Caco-2 (cell line): Measurements from ENCODE around the gene SPINK2. TPM values are rescaled to one million over a fixed set of nuclear protein-coding genes. Genes with fewer than 3 reads are reported as not detected.
A peak's percentile ranks its signal among the peaks of the same experiment; 100 is the strongest.

Source experiments
- BruUV-seq: library from RNA; stranded (reverse); fragments of 400-500 nt; replicated peaks from 2 replicates; lab custom pipeline; 2021; lab: Mats Ljungman, UMichigan
- CTCF ChIA-PET: fragments of 300-600 bp; sonication (Branson Sonifier 250); formaldehyde crosslinking; loops from one replicate; lab custom pipeline; 2022; ENCODE audit warnings: antibody characterized with exemption; lab: Charles Lee
- POLR2A ChIA-PET: fragments of 300-600 bp; sonication (Branson Sonifier 250); formaldehyde crosslinking; loops from one replicate; lab custom pipeline; 2022; ENCODE audit warnings: antibody characterized with exemption; lab: Charles Lee
- DNase-seq, 2 experiments: peaks; one replicate each; pipeline versions ENCODE4 v3.0.0 to v3.0.0-alpha.2; 2020 to 2022
- H3K27me3 ChIP-seq: replicated peaks from 2 replicates; pipeline ENCODE4 v1.6.0; 2011; ENCODE audit warnings: low read length; ENCODE audit not compliant: control insufficient read depth, insufficient read depth
- H3K36me3 ChIP-seq: 2 replicates; pipeline ENCODE4 v1.5.1; 2011; ENCODE audit warnings: low read length; ENCODE audit not compliant: control insufficient read depth, insufficient read depth
- H3K4me1 ChIP-seq: fragments of 250-450 bp; sonication (Bioruptor Pico); 2 replicates; pipeline ENCODE4 v1.5.1; 2020; ENCODE audit warnings: mild to moderate bottlenecking
- H3K4me3 ChIP-seq: 2 replicates; pipeline ENCODE4 v1.5.1; 2011; ENCODE audit warnings: low read depth, mild to moderate bottlenecking, control low read depth, low read length
- H3K9me3 ChIP-seq: fragments of 250-450 bp; sonication (Bioruptor Pico); 2 replicates; pipeline ENCODE4 v1.5.1; 2020; ENCODE audit warnings: mild to moderate bottlenecking, moderate library complexity
- H3K27ac Mint-ChIP-seq: one replicate; pipeline ENCODE4 v1.8.0; 2022; ENCODE audit warnings: mixed read lengths; ENCODE audit not compliant: unreplicated experiment
- H3K27me3 Mint-ChIP-seq: one replicate; pipeline ENCODE4 v1.8.0; 2022; ENCODE audit warnings: mixed read lengths; ENCODE audit not compliant: insufficient read depth, unreplicated experiment
- H3K36me3 Mint-ChIP-seq: one replicate; pipeline ENCODE4 v1.8.0; 2022; ENCODE audit warnings: mild to moderate bottlenecking, mixed read lengths; ENCODE audit not compliant: insufficient read depth, unreplicated experiment
- H3K4me1 Mint-ChIP-seq: one replicate; pipeline ENCODE4 v1.8.0; 2022; ENCODE audit warnings: low read depth, mixed read lengths; ENCODE audit not compliant: unreplicated experiment
- H3K4me3 Mint-ChIP-seq: one replicate; pipeline ENCODE4 v1.8.0; 2022; ENCODE audit warnings: mild to moderate bottlenecking, moderate library complexity, mixed read lengths; ENCODE audit not compliant: unreplicated experiment
- H3K9me3 Mint-ChIP-seq: one replicate; pipeline ENCODE4 v1.8.0; 2022; ENCODE audit warnings: mixed read lengths; ENCODE audit not compliant: unreplicated experiment
- intact Hi-C: fragments of 100-400 bp; cut with micrococcal nuclease; formaldehyde crosslinking; loops from one replicate; pipeline ENCODE4 v1.10.0; 2022; ENCODE audit not compliant: unreplicated experiment
- total RNA-seq: library from RNA; stranded (reverse); gene quantifications from 2 replicates; pipeline ENCODE4 v1.2.3, GENCODE V29; 2022
- TF ChIP-seq, protein P1 (sequence below), 2 experiments: fragments of 200-600 bp in 1 of 2; IDR thresholded peaks; 1 replicate in 1 of 2; 2 replicates in 1 of 2; pipeline versions ENCODE4 v1.5.1 to v1.8.0; 2011 to 2022; ENCODE audit warnings: antibody characterized with exemption in 1 of 2, control low read depth in 1 of 2, inconsistent platforms in 1 of 2, low read depth in 1 of 2, low read length in 1 of 2, mild to moderate bottlenecking in 1 of 2, moderate library complexity in 1 of 2; ENCODE audit not compliant: insufficient read depth in 1 of 2, severe bottlenecking in 1 of 2, unreplicated experiment in 1 of 2

SPINK2 gene
- total RNA-seq, 1 experiment from 2014 or later = not detected

DNA sequence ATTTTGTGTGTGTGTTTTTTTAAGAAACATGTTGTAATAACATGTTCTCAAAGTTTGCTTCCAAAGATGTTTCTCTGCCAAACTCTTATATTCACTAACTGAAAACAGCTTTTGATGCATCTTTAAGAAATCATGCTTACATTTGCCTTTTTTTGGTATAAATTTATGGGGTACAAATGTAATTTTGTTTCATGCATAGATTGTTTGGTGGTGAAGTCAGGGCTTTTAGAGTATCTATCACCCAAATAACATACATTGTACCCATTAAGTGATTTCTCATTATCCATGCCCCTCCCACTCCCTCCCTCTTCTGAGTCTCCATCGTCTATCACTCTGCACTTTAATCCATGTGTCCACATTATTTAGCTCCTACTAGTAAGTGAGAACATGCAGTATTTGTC lies 30.8 kb downstream of the SPINK2 start:
- Histone ChIP-seq H3K4me3 (no peak overlapping the region), H3K9me3 (no peaks in the 10 kb centered on the region), H3K36me3 (no peaks in the 10 kb centered on the region), H3K4me1 (peaks cover 14% of the 10 kb centered on the region; the same call in 1 of the 2 replicates), H3K27me3 (no peaks in the 10 kb centered on the region)
- Mint-ChIP-seq H3K27ac (no peak overlapping the region), H3K4me1 (peaks cover 12% of the 10 kb centered on the region), H3K4me3 (no peak overlapping the region), H3K9me3 (no peaks in the 10 kb centered on the region), H3K27me3 (no peaks in the 10 kb centered on the region), H3K36me3 (no peaks in the 10 kb centered on the region)
- TF ChIP-seq, protein P1, sequence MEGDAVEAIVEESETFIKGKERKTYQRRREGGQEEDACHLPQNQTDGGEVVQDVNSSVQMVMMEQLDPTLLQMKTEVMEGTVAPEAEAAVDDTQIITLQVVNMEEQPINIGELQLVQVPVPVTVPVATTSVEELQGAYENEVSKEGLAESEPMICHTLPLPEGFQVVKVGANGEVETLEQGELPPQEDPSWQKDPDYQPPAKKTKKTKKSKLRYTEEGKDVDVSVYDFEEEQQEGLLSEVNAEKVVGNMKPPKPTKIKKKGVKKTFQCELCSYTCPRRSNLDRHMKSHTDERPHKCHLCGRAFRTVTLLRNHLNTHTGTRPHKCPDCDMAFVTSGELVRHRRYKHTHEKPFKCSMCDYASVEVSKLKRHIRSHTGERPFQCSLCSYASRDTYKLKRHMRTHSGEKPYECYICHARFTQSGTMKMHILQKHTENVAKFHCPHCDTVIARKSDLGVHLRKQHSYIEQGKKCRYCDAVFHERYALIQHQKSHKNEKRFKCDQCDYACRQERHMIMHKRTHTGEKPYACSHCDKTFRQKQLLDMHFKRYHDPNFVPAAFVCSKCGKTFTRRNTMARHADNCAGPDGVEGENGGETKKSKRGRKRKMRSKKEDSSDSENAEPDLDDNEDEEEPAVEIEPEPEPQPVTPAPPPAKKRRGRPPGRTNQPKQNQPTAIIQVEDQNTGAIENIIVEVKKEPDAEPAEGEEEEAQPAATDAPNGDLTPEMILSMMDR (IDR thresholded peaks at IDR 0.05; ENCODE audit: insufficient read depth in 1 of 2, low read depth in 1 of 2, low read length in 1 of 2, severe bottlenecking in 1 of 2, unreplicated experiment in 1 of 2) = no peak
- ChIA-PET POLR2A (no interaction called here), CTCF (no interaction called here)
- BruUV-seq = no TSS peak
- no peak for DNase-seq
- intact Hi-C loops = no loop called here

DNA sequence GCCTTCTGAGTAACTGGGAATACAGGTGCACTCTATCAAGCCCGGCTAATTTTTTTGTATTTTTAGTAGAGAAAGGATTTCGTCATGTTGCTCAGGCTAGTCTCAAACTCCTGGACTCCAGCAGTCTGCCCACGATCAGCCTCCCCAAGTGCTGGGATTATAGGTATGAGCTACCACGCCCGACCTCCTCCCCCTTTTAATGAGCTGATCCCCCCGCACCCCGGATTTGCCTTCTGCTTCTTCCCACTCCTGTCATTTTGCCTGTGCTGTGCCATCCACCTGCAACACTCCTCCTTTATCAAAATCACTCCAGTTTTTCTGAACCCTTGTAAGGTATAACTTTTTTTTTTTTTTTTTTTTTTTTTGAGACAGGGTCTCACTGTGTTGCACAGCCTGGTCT lies 33.4 kb downstream of the SPINK2 start:
- Mint-ChIP-seq H3K27ac (peak overlapping the region; percentile 81), H3K27me3 (no peaks in the 10 kb centered on the region), H3K36me3 (no peaks in the 10 kb centered on the region), H3K4me3 (no peak overlapping the region), H3K4me1 (peaks cover 15% of the 10 kb centered on the region), H3K9me3 (no peaks in the 10 kb centered on the region)
- Histone ChIP-seq H3K4me3 (no peak overlapping the region), H3K9me3 (no peaks in the 10 kb centered on the region), H3K27me3 (no peaks in the 10 kb centered on the region), H3K36me3 (no peaks in the 10 kb centered on the region), H3K4me1 (peaks cover 14% of the 10 kb centered on the region; the same call in 1 of the 2 replicates)
- intact Hi-C loops = no loop called here
- POLR2A ChIA-PET = no interaction called here
- BruUV-seq = no TSS peak
- DNase-seq = no peak
- TF ChIP-seq, protein P1 (IDR thresholded peaks at IDR 0.05; ENCODE audit: insufficient read depth in 1 of 2, low read depth in 1 of 2, low read length in 1 of 2, severe bottlenecking in 1 of 2, unreplicated experiment in 1 of 2) = no peak
- CTCF ChIA-PET = interaction anchor here (0.9 to 1.4 kb wide), 2 partner anchors 12 to 49 kb away, joined by 3 to 4 read pairs; no protein-coding TSS in a partner anchor

DNA sequence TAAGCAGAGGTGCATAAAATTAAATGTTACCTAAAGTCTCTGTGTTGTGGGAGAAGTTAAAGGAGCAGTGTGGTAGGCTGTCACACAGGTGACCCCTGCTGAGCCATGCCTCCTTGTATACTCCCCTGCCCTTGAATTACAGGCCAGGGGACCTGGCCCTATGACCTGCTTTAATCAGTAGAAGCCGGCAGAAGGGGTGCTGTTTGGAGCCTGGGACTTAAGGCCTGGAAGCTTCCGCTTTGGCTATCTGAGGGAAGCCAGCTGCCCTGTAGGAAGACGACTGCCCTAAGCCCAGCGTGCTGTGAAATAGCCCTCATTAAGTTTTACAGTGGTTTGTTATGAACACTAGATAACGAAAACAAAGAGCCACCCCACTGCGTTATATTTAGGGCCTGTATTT lies 34.1 kb downstream of the SPINK2 start:
- peak overlapping the region; percentile 22 for H3K4me3 Mint-ChIP-seq
- H3K27me3 ChIP-seq = no peaks in the 10 kb centered on the region
- H3K9me3 Mint-ChIP-seq = no peaks in the 10 kb centered on the region
- no peaks in the 10 kb centered on the region for H3K9me3 ChIP-seq
- no peaks in the 10 kb centered on the region for H3K27me3 Mint-ChIP-seq
- H3K4me3 ChIP-seq = no peak overlapping the region
- no peaks in the 10 kb centered on the region for H3K36me3 Mint-ChIP-seq
- H3K36me3 ChIP-seq = no peaks in the 10 kb centered on the region
- H3K27ac Mint-ChIP-seq = no peak overlapping the region
- intact Hi-C loops = loop anchor here (2.0 kb wide), 1 partner anchor 45 kb away; no protein-coding TSS in a partner anchor
- H3K4me1 Mint-ChIP-seq = peaks cover 18% of the 10 kb centered on the region
- ChIA-PET POLR2A (no interaction called here), CTCF (interaction anchor here (0.9 to 1.4 kb wide), 2 partner anchors 13 to 49 kb away, joined by 3 to 4 read pairs; no protein-coding TSS in a partner anchor)
- peak in 1 of 2 experiments; percentile 25 for DNase-seq
- H3K4me1 ChIP-seq = peaks cover 14% of the 10 kb centered on the region; the same call in 1 of the 2 replicates
- TF ChIP-seq, protein P1 (IDR thresholded peaks at IDR 0.05; ENCODE audit: insufficient read depth in 1 of 2, low read depth in 1 of 2, low read length in 1 of 2, severe bottlenecking in 1 of 2, unreplicated experiment in 1 of 2) = no peak
- BruUV-seq = no TSS peak
